ENCODE results near the gene SPATA31C2. TPM values are rescaled to one million over a fixed set of nuclear protein-coding genes. Genes with fewer than 3 reads are reported as not detected.
A peak's percentile ranks its signal among the peaks of the same experiment; 100 is the strongest.
"Not testable (repeated sequence)": the region's sequence is repeated elsewhere in the genome, so short reads cannot be mapped to it uniquely, and the experiment has no call there.

Gene SPATA31C2
- total RNA-seq, 1 donor from 2014 or later, result not detected

DNA sequence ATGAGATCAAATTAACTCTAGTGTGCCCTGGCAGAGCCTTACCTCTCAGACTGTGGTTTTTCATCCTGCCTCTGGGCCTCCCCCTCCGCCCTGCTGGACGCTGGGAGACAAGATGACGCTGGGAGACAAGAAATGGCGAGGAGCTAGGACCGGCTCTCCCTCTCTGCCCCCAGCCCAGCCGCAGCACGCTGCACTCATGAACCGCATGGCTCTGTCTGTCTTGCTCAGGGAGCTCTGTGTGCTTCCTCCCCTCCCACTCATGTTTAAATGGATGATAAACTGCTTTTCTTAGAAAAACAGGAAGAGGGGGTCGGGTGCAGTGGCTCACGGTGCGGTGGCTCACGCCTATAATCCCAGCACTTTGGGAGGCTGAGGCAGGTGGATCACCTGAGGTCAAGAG, 4.7 kb downstream of the SPATA31C2 start:
- intact Hi-C loops (cut with DNase I); DNase-seq (ENCODE audit: missing footprints); ATAC-seq: not testable (repeated sequence)

DNA sequence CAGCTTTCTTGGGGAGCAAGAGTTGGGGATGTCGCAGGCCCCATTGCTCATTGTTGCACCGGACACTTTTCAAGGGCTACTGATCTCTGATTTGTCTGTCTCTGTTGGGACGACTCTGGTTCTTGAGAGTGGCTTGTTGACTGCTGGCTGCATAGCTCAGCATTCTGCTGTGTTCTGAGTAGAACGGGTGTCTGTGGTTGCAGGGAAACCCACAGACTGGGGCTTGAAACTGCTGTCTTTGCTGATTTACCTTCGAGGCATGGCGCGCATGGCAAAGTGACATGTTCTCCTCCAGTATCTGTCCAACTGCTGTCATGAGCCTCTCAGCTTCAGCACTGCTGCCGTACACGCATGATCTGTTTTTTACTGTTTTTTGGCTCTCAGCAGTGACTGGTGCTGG, 8.7 kb downstream of the SPATA31C2 start:
- intact Hi-C loops (cut with DNase I); DNase-seq (ENCODE audit: missing footprints); ATAC-seq: not testable (repeated sequence)

GRCh38 chr9:88127700-88128300, 10.5 kb downstream of the SPATA31C2 start:
- ATAC-seq; DNase-seq (ENCODE audit: missing footprints); intact Hi-C loops (cut with DNase I): not testable (repeated sequence)

- ATAC-seq; intact Hi-C loops (cut with DNase I); DNase-seq (ENCODE audit: missing footprints): not testable (repeated sequence)
These were observed 14.9 kb downstream of the SPATA31C2 start for GRCh38 chr9:88123413-88123812.

GRCh38 chr9:88118121-88118520, 20.2 kb downstream of the SPATA31C2 start:
- ATAC-seq; DNase-seq (ENCODE audit: missing footprints); intact Hi-C loops (cut with DNase I): not testable (repeated sequence)

DNA sequence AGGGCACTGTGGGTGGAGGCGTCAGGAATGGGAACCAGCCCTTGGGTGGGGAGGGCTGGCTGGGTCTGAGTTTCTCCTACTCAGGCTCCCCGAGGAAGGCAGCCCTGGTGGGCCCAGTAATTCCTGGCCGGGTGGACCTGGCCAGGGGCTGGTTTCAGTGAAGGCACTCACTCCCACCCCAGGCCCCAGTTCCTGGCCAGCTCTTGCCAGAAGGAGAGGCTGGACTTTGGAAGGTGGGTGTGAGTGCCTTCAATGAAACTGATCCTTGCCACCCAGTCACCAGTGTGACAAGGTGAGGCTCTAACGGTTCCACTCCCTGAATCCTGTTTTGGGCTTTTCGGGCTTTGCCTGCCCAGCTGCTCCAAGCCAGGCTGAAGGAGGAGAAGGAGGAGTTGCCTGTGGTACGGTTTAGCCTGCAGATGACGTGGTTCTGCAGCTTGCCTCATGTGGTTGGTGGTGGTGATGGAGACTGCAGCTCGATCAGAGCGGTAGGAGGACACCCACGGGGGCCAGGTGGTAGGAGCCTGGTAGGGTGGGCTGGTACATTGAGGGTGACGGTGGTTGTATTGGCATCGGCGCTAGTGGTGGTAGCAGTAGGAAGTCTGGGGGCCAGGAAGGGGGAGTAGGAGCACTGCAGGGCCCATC, 23.2 kb downstream of the SPATA31C2 start:
- intact Hi-C loops (cut with DNase I); ATAC-seq; DNase-seq (ENCODE audit: missing footprints): not testable (repeated sequence)

- ATAC-seq; DNase-seq (ENCODE audit: missing footprints); intact Hi-C loops (cut with DNase I): not testable (repeated sequence)
These were observed 23.9 kb downstream of the SPATA31C2 start for GRCh38 chr9:88114283-88114967.

- ATAC-seq; intact Hi-C loops (cut with DNase I); DNase-seq (ENCODE audit: missing footprints): not testable (repeated sequence)
These were observed 24.8 kb downstream of the SPATA31C2 start for GRCh38 chr9:88113156-88114130.

- intact Hi-C loops (cut with DNase I), result no loop called here
- DNase-seq (ENCODE audit: missing footprints), result no peak
- ATAC-seq, result no peak
These were observed 28.2 kb downstream of the SPATA31C2 start for GRCh38 chr9:88110026-88110425.

- no peak for DNase-seq (ENCODE audit: missing footprints)
- intact Hi-C loops (cut with DNase I), result loop anchor here (5.0 kb wide), 1 partner anchor 279 kb away; the partner anchor contains the start of gene SPIN1
These were observed 29.5 kb downstream of the SPATA31C2 start for GRCh38 chr9:88108779-88109178.

GRCh38 chr9:88106492-88106891, 31.8 kb downstream of the SPATA31C2 start:
- DNase-seq (ENCODE audit: missing footprints), result no peak
- intact Hi-C loops (cut with DNase I), result loop anchor here (2.0 to 5.0 kb wide), 2 partner anchors 281 to 472 kb away; partner anchors contain the start of gene SPIN1
- no peak for ATAC-seq

More at GRCh38 chr9:88108779-88109178, 29.5 kb downstream of the SPATA31C2 start:
- no peak for ATAC-seq

GRCh38 chr9:88092797-88093331, 45.4 kb downstream of the SPATA31C2 start:
- intact Hi-C loops (cut with DNase I), result no loop called here
- ATAC-seq (peak; percentile 88), DNase-seq (ENCODE audit: missing footprints) (no peak)

DNA sequence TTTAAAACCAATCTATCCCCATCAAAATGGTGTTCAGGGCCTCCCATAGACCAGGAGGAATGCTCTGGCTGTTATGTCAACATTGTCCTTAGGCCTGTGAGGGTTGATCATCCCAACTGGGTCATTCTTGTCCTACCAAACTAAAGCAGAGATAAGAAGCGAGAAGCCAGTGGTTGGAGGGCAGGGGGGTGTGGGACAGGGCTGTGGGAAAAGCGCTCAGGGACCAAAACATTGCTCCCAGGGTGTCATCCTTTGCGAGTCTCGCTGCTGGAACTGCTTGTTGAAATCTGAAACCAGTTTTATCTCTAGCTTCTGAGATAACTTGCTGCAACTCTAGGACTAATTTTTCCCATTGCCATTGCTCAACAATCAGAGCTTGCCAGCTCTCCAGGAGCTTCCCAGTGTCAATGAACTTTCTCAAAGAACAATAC, 48.1 kb downstream of the SPATA31C2 start:
- DNase-seq (ENCODE audit: missing footprints), result no peak
- ATAC-seq, result peak; percentile 84
- intact Hi-C loops (cut with DNase I), result no loop called here

DNA sequence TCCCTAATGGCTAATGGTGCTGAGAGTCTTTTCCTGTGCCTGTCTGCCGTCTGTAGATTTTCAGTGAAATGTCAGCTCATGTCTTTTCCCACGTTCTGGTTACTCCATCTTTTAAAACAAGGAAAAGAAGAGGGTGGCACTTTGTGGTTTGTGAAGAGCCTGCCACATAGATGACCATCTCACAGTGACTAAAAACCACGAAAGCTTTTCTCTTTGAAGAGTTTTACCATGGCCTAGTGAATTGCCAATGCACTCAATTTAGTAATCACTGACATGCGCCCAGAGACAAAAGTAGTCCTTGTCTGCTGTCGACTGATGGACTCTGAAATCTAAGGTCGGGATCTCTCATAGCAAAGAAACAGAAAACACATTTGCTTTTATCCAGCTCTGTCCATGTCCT, 50.4 kb downstream of the SPATA31C2 start:
- intact Hi-C loops (cut with DNase I), result no loop called here
- DNase-seq (ENCODE audit: missing footprints) (no peak), ATAC-seq (no peak)

GRCh38 chr9:88085476-88085875, 52.8 kb downstream of the SPATA31C2 start:
- no peak for ATAC-seq

GRCh38 chr9:88084357-88085183, 53.7 kb downstream of the SPATA31C2 start:
- ATAC-seq (no peak), DNase-seq (ENCODE audit: missing footprints) (no peak)
- intact Hi-C loops (cut with DNase I), result no loop called here

More at GRCh38 chr9:88085476-88085875, 52.8 kb downstream of the SPATA31C2 start:
- intact Hi-C loops (cut with DNase I), result no loop called here
- no peak for DNase-seq (ENCODE audit: missing footprints)

Data from Right ventricle myocardium inferior (tissue), 1 donor.